A673 (cell line): ENCODE data around the gene C14orf132.

Experiments used
- CTCF ChIP-seq: fragments of 300-800, 200-600 bp; sonication (generic); conservative IDR thresholded peaks from 2 replicates; pipeline ENCODE4 v1.5.1; 2017; ENCODE audit warnings: low read depth, mild to moderate bottlenecking, antibody characterized with exemption, low read length, moderate library complexity, mixed read lengths
- EZH2 ChIP-seq: fragments of 200-600 bp; sonication (generic); IDR thresholded peaks from 2 replicates; pipeline ENCODE4 v1.6.1; 2017; ENCODE audit warnings: borderline replicate concordance, low read depth, mild to moderate bottlenecking, mixed read lengths, antibody characterized with exemption, low read length; ENCODE audit not compliant: poor library complexity, severe bottlenecking

GRCh38 chr14:96105089-96105925 is 66.1 kb downstream of the C14orf132 start:
- TF ChIP-seq EZH2, result no peak
- TF ChIP-seq CTCF, result no peak
